ENCODE results near the gene PRRG1. TPM values are rescaled to one million over a fixed set of nuclear protein-coding genes. Genes with fewer than 3 reads are reported as not detected.
"Not testable (repeated sequence)": the region's sequence is repeated elsewhere in the genome, so short reads cannot be mapped to it uniquely, and the experiment has no call there.

The PRRG1 gene
- total RNA-seq, 1 experiment from 2014 or later: 12.6 TPM

DNA sequence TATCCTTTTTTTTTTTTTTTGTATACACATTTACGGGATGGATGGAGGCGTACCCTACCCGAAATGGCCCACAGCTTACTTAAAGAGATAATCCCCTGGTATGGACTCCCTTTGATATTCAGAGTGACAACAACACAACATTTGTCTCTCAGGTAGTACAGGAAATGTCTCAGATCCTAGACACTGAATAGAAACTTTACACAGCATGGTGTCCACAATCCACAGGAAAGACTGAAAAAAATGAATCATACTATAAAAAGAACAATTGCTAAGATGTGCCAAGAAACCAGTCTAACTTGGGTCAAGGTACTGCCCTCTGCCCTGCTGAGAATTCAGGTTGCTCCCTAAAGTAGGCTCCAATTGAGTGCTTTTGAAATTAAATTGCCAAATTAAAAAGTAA is 121.5 kb downstream of the PRRG1 start:
- no peak for DNase-seq (ENCODE audit: low read depth)

- no peak for DNase-seq (ENCODE audit: low read depth)
Measured at GRCh38 chrX:37472836-37473235, 123.7 kb downstream of the PRRG1 start.

- DNase-seq (ENCODE audit: low read depth): no peak
Measured at GRCh38 chrX:37474478-37474877, 125.3 kb downstream of the PRRG1 start.

DNA sequence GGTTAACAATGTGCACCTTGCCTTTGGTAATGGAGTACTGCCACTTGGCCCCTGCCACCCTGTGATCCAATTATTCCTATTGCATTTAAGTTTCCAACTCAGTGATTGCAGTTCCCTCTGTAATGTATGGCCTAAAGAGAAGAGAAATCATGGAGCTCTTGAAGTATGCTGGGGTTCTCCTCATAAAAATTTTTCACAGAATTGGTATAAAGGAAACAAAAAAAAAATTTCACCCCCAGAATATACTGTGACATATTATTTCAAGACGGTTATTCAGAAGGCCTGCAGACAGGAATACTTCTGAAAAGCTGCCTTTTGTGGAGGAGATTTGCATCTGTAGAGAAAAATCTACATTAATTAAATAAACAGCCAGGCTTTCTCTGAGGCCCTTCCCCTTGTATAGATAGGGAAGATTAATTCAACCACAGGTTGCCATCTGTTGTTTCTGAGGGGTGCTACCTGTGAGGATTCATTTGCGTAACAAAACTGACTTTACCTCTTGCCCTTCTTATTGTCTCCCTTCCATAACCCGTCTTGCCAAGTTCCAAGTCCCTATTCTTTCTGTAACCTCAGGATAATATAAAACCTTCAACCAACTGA is 127.5 kb downstream of the PRRG1 start:
- no peak for DNase-seq (ENCODE audit: low read depth)

DNA sequence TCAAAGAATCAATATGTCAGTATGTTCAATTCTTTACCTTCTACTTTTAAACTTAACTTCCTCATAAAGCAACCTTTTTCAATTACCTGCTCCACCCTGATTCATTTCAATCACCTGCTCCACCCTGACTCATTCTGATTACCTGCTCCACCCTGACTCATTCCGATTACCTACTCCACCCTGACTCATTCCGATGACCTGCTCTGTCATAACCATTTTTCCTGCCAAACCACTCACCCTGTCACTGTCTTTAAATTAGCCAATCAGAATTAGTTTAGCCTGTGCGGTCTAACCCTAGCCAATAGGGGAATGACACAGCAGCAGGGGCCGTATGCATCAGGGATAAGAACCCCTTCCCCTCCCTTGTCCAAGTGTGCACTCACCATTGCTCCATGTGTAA is 135.2 kb downstream of the PRRG1 start:
- not testable (repeated sequence) for DNase-seq (ENCODE audit: low read depth)

GRCh38 chrX:37485429-37485828 is 136.3 kb downstream of the PRRG1 start:
- DNase-seq (ENCODE audit: low read depth): no peak

DNA sequence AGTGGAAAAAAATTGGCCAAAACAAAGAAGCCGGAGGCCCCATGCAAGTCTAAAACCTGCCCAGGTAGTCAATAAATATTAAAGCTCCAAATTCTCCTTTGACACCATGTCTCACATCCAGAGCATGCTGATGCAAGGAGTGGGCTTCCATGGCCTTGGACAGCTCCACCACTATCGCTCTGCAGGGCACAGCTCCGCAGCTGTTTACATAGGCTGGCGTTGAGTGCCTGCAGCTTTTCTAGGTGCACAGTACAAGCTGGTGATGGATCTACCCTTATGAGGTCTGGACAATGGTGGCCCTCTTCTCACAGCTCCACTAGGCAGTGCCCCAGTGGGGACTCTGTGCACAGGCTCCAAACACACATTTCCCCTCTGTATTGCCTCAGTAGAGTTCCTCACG is 138.1 kb downstream of the PRRG1 start:
- no peak for DNase-seq (ENCODE audit: low read depth)

- DNase-seq (ENCODE audit: low read depth): no peak
Measured at GRCh38 chrX:37488323-37488722, 139.2 kb downstream of the PRRG1 start.

- no peak for DNase-seq (ENCODE audit: low read depth)
Measured at GRCh38 chrX:37491686-37492085, 142.5 kb downstream of the PRRG1 start.

GRCh38 chrX:37495760-37496159 is 146.6 kb downstream of the PRRG1 start:
- peak; percentile 2 for DNase-seq (ENCODE audit: low read depth)

- DNase-seq (ENCODE audit: low read depth): not testable (repeated sequence)
Measured at GRCh38 chrX:37497126-37497525, 148.0 kb downstream of the PRRG1 start.

DNA sequence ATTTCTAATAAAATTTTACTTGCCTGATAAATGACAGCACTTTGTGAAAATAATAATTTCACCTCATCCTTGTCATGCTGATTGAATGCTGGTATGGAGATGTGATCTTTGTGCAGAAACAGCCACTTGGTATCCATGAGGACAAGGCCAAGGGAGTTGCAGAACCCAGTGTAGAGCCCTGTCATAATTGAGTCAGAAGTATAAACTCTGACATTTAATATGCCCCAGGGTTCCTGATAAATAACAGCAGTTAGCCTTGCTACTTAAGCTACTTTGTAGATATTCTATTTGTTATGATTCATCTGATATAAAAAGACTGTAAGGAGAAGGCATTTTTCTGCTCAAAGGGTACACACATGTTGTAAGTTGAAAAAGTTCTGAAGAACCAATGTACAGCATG is 149.2 kb downstream of the PRRG1 start:
- DNase-seq (ENCODE audit: low read depth): not testable (repeated sequence)

DNA sequence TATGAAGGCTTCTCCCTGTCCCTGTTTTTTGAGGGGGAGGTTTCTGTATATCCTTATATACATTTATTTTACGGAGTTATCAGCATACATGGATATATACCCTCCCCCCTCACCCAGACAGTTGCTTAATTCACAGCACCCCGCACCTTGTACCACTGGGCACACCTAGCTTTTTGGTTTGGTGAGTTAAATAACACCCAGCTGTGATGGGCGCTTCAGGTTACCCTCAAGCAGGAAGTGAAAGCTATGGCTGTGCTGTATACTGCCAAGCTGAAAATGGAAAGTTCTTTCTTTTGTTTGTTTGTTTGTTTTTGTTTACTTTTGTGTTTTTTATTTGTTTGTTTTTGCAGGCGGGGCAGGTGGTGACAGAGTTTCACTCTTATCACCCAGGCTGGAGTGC is 150.5 kb downstream of the PRRG1 start:
- DNase-seq (ENCODE audit: low read depth): not testable (repeated sequence)

DNA sequence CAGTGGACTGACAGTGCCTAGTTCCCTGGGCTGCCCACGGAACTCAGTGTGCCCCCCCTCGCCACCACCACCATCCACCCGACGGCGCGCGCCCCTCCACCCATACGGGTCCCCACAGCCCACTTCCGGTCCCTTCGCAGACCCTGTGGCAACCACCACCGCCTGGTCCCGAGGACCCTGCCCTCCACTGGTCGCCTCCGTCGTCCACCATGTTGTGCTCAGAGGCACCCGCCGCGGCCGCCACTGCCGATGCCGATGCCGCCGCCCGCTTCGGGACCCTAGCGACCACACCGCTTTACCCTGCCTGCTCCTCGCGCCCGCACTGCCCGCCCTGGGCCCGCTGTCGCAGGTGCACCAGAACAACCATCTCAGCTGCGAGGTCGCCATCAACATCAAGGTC is 155.8 kb downstream of the PRRG1 start:
- DNase-seq (ENCODE audit: low read depth): no peak

Other genes with a start within 250 kb of the PRRG1 start
- gene LANCL3, start 222.3 kb downstream of the PRRG1 start, total RNA-seq (2014; rRNA removed; shearing (Covaris generic)): 0.72 and 1.1 TPM in 2 replicates

All from RPMI7951 (cell line).